Measurements from ENCODE around the gene ARCN1. TPM values are rescaled to one million over a fixed set of nuclear protein-coding genes. Genes with fewer than 3 reads are reported as not detected.

Gene ARCN1
- total and polyA plus RNA-seq, 8 donors: 22.0 to 115 (median 60.1) TPM

GRCh38 chr11:118545533-118545932, 26.7 kb upstream of the ARCN1 start:
- Histone ChIP-seq H3K27ac (no peak overlapping the region), H3K27me3 (no peaks in the 10 kb centered on the region), H3K36me3 (peaks cover 0 to 68% (median 58%) of the 10 kb centered on the region in 4 donors), H3K9me3 (no peaks in the 10 kb centered on the region), H3K4me1 (peaks cover 0 to 6% (median 0%) of the 10 kb centered on the region in 4 donors), H3K4me3 (no peak overlapping the region)
- TF ChIP-seq EP300 (IDR thresholded peaks at IDR 0.05): no peak
- TF ChIP-seq POLR2AphosphoS5 (IDR thresholded peaks at IDR 0.05): no peak
- no peak for TF ChIP-seq POLR2A (IDR thresholded peaks at IDR 0.05)
- TF ChIP-seq, protein P1, sequence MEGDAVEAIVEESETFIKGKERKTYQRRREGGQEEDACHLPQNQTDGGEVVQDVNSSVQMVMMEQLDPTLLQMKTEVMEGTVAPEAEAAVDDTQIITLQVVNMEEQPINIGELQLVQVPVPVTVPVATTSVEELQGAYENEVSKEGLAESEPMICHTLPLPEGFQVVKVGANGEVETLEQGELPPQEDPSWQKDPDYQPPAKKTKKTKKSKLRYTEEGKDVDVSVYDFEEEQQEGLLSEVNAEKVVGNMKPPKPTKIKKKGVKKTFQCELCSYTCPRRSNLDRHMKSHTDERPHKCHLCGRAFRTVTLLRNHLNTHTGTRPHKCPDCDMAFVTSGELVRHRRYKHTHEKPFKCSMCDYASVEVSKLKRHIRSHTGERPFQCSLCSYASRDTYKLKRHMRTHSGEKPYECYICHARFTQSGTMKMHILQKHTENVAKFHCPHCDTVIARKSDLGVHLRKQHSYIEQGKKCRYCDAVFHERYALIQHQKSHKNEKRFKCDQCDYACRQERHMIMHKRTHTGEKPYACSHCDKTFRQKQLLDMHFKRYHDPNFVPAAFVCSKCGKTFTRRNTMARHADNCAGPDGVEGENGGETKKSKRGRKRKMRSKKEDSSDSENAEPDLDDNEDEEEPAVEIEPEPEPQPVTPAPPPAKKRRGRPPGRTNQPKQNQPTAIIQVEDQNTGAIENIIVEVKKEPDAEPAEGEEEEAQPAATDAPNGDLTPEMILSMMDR (IDR thresholded peaks at IDR 0.05): no peak
- WGBS, 5 donors: 64 to 88% (median 84%) methylated on average over 5 of the region's 5 CpGs
- no peak for DNase-seq
- intact Hi-C loops (cut with DNase I; ENCODE audit: low total_unique reads): no loop called here

DNA sequence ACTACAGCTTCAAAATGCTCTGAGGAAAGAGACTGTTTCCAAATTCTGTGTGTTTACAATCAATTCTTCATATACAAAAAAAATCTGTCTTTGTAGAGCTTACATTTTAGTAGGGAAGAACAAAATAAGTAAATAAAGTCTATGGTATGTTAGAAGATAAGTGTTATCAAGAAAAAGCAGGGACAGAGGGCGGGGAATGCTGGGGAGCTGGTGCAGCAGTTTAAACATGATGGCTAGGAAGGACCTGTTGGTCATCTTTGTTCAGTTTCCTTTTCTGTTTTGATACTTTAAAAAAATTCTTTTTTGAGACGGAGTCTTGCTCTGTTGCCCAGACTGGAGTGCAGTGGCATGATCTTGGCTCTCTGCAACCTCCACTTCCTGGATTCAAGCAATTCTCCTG, 25.1 kb upstream of the ARCN1 start:
- peaks cover 0 to 6% (median 0%) of the 10 kb centered on the region in 4 donors for H3K4me1 ChIP-seq
- no peak for TF ChIP-seq POLR2A (IDR thresholded peaks at IDR 0.05)
- no peak for TF ChIP-seq POLR2AphosphoS5 (IDR thresholded peaks at IDR 0.05)
- TF ChIP-seq EP300 (IDR thresholded peaks at IDR 0.05): no peak
- TF ChIP-seq, protein P1 (IDR thresholded peaks at IDR 0.05): no peak
- no peaks in the 10 kb centered on the region for H3K9me3 ChIP-seq
- H3K27me3 ChIP-seq: no peaks in the 10 kb centered on the region
- H3K27ac ChIP-seq: no peak overlapping the region
- WGBS, 5 donors: 35 to 72% (median 65%) methylated on average over 2 of the region's 2 CpGs
- no peak for DNase-seq
- H3K4me3 ChIP-seq: no peak overlapping the region
- H3K36me3 ChIP-seq: peaks cover 5 to 76% (median 67%) of the 10 kb centered on the region in 4 donors
- intact Hi-C loops (cut with DNase I; ENCODE audit: low total_unique reads): no loop called here

GRCh38 chr11:118552341-118552740, 19.9 kb upstream of the ARCN1 start:
- intact Hi-C loops (cut with DNase I; ENCODE audit: low total_unique reads): no loop called here
- Histone ChIP-seq H3K27me3 (no peaks in the 10 kb centered on the region), H3K36me3 (peaks cover 20 to 84% (median 75%) of the 10 kb centered on the region in 4 donors), H3K27ac (no peak overlapping the region), H3K4me1 (peaks cover 0 to under 1% (median 0%) of the 10 kb centered on the region in 4 donors), H3K4me3 (no peak overlapping the region), H3K9me3 (no peaks in the 10 kb centered on the region)
- WGBS, 5 donors: 86 to 90% (median 88%) methylated on average over 4 of the region's 4 CpGs
- peak in 1 of 2 donors; percentile 8 for DNase-seq
- TF ChIP-seq POLR2AphosphoS5 (IDR thresholded peaks at IDR 0.05) (no peak), POLR2A (IDR thresholded peaks at IDR 0.05) (no peak), EP300 (IDR thresholded peaks at IDR 0.05) (no peak)
- TF ChIP-seq, protein P1 (IDR thresholded peaks at IDR 0.05): no peak

DNA sequence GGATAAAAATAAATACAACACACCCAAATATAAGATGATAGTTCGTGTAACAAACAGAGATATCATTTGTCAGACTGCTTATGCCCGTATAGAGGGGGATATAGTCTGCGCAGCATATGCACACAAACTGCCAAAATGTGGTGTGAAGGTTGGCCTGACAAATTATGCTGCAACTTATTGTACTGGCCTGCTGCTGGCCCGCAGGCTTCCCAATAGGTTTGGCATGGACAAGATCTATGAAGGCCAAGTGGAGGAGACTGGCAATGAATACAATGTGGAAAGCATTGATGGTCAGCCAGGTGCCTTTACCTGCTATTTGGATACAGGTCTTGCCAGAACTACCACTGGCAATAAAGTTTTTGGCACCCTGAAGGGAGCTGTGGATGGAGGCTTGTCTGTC, 11.4 kb upstream of the ARCN1 start:
- H3K36me3 ChIP-seq: peaks cover 7 to 53% (median 50%) of the 10 kb centered on the region in 4 donors
- H3K27me3 ChIP-seq: no peaks in the 10 kb centered on the region
- intact Hi-C loops (cut with DNase I; ENCODE audit: low total_unique reads): no loop called here
- 84 to 92% (median 88%) methylated on average over 4 of the region's 4 CpGs for WGBS, 5 donors
- peaks cover 4 to 24% (median 11%) of the 10 kb centered on the region in 4 donors for H3K4me1 ChIP-seq
- no peak for TF ChIP-seq POLR2A (IDR thresholded peaks at IDR 0.05)
- no peak for TF ChIP-seq EP300 (IDR thresholded peaks at IDR 0.05)
- TF ChIP-seq POLR2AphosphoS5 (IDR thresholded peaks at IDR 0.05): no peak
- TF ChIP-seq, protein P1 (IDR thresholded peaks at IDR 0.05): no peak
- DNase-seq: no peak
- H3K4me3 ChIP-seq: no peak overlapping the region
- H3K27ac ChIP-seq: no peak overlapping the region
- H3K9me3 ChIP-seq: no peaks in the 10 kb centered on the region
